NCI-H2227 treated with DMSO at 0.1 percent for 48 hours (cell line): ENCODE results near the gene GIT2.
"Not testable (repeated sequence)": the region's sequence is repeated elsewhere in the genome, so short reads cannot be mapped to it uniquely, and the experiment has no call there.

Experiments
- DNase-seq: peaks from one replicate; lab custom pipeline; 2025; lab: John Stamatoyannopoulos, UW

Gene GIT2

GRCh38 chr12:110005319-110005973 is 9.3 kb upstream of the GIT2 start:
- DNase-seq: no peak

GRCh38 chr12:110004598-110004997 is 8.4 kb upstream of the GIT2 start:
- DNase-seq: no peak

GRCh38 chr12:110002676-110003515 is 6.7 kb upstream of the GIT2 start:
- no peak for DNase-seq

- DNase-seq: no peak
These were observed 5.4 kb upstream of the GIT2 start for GRCh38 chr12:110001596-110001995.

GRCh38 chr12:109999983-110000505 is 3.9 kb upstream of the GIT2 start:
- DNase-seq: no peak

- no peak for DNase-seq
These were observed 3.4 kb upstream of the GIT2 start for GRCh38 chr12:109999649-109999971.

- peak; percentile 88 for DNase-seq
These were observed 2.9 kb upstream of the GIT2 start, which contains the start of gene ANKRD13A for GRCh38 chr12:109998904-109999648. Gene ANKRD13A (plus strand): TSS chr12:109999430. CDS start chr12:109999689, 259 bp downstream.

GRCh38 chr12:109998241-109998903 is 2.2 kb upstream of the GIT2 start:
- DNase-seq: no peak

- DNase-seq: no peak
These were observed 1.2 kb upstream of the GIT2 start for GRCh38 chr12:109997393-109997792.

- DNase-seq: no peak
These were observed 300 bp upstream of the GIT2 start for GRCh38 chr12:109996483-109996853.

GRCh38 chr12:109995361-109995685 is 845 bp downstream of the GIT2 start:
- DNase-seq: no peak

- DNase-seq: no peak
These were observed 1.6 kb downstream of the GIT2 start for GRCh38 chr12:109994401-109995175.

- DNase-seq: no peak
These were observed 3.1 kb downstream of the GIT2 start for GRCh38 chr12:109993091-109993490.

- no peak for DNase-seq
These were observed 4.6 kb downstream of the GIT2 start for GRCh38 chr12:109991586-109991985.

GRCh38 chr12:109989380-109989779 is 6.8 kb downstream of the GIT2 start:
- DNase-seq: no peak

GRCh38 chr12:109988903-109989302 is 7.3 kb downstream of the GIT2 start:
- no peak for DNase-seq

- no peak for DNase-seq
These were observed 7.9 kb downstream of the GIT2 start for GRCh38 chr12:109988274-109988673.

- DNase-seq: no peak
These were observed 8.6 kb downstream of the GIT2 start for GRCh38 chr12:109987615-109988014.

GRCh38 chr12:109986236-109986635 is 9.9 kb downstream of the GIT2 start:
- DNase-seq: not testable (repeated sequence)

- DNase-seq: no peak
These were observed 12.6 kb downstream of the GIT2 start for GRCh38 chr12:109983432-109984142.

- no peak for DNase-seq
These were observed 14.0 kb downstream of the GIT2 start for GRCh38 chr12:109982210-109982609.
